Mucosa of gallbladder (tissue), 1 donor: ENCODE data around the gene GFPT2. TPM values are rescaled to one million over a fixed set of nuclear protein-coding genes. Genes with fewer than 3 reads are reported as not detected.

Experiments used
- DNase-seq: peaks from one replicate; pipeline ENCODE4 v3.0.0-alpha.2; 2020; ENCODE audit warnings: low spot score
- total RNA-seq: library from RNA; stranded (reverse); gene quantifications from one replicate; pipeline ENCODE4 v1.2.1, GENCODE V29; 2021
- donor health status: DM: no; HTN: no; CAD: no.

GFPT2 gene
- total RNA-seq, 1 donor from 2014 or later = 9.4 TPM

DNA sequence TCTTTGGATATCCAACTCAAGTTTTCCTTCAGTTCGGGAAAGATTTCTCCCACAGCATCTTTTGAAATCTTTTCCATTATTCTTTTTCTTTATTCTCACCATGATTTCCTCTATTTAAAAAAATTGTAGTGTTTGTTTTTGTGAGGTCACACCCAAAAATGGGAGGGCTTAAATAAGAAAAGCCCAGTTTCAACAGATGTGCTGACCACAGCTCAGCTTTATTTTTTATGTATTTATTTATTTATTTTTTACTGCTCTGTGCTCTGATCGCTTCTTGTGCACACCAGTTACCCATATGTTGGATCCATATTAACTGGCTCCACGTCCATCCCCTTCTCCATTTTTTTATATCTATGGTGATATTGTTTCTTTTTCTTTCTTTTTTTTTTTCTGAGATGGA is 20.3 kb downstream of the GFPT2 start:
- DNase-seq = no peak

DNA sequence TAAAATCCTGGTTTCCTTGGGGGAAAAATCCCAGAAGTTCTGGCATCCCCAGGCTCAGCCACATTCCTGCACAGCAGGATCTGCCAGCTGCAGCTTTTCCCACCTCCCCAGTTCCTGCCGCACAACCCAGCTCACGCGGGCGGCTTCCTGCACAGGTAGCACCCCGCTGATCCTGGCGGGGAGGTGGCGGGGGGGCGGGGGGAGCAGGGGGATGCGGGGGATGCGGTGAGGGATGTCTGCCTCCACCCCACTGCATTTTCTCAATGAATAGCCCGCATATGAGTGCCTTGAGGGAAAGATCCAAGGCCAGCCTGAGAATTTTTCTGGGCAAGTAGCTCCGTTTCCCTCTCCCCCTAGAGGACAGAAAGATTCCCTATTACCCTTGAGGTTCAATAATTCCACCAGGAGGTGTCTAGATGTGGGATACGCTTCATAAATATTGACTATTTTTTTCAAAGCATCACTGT is 21.1 kb downstream of the GFPT2 start:
- DNase-seq = no peak

DNA sequence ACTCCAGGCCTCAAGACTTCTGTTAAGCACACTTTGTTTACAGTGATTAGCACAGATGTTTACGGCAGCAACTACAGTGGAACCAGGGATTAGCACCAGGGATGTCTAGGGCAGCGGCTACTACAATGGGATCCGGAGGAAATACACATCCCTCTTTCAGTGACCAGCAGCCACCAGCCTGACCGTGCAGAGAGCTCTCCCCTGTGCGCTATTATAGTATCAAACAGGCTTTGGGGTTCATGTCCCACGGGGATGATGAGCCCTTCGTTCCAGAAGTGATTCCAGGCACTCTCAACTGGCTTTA is 21.5 kb downstream of the GFPT2 start:
- DNase-seq = no peak

- peak; percentile 32 for DNase-seq
Observed at GRCh38 chr5:180330810-180331646, 22.1 kb downstream of the GFPT2 start.

- no peak for DNase-seq
Observed at GRCh38 chr5:180330270-180330648, 22.9 kb downstream of the GFPT2 start.

DNA sequence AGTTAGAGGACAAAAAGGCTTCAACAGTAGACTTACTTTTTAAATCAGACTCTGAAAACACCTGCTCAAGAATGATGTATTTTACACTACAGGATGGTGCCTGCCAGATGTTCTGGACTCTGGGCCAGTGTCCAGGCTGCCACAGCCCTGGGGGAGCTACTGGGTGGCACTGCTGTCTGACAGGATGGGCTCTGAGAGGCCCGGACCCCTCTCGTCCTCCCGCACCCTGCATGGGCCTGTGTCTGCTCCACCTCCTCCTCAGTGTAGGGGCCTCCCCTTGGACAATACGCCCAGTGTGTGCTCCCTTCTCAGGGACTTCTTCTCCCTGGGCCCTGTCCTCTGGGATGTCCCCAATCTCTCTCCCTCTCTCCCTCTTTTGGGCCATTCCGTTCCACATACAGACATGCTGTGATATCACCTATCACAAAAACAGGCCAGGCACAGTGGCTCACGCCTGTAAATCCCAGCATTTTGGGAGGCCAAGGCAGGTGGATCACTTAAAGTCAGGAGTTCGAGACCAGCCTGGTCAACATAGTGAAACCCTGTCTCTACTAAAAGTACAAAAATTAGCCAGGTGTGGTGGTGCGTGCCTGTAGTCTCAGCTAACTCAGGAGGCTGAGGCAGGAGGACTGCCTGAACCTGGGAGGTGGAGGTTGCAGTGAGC is 23.4 kb downstream of the GFPT2 start:
- no peak for DNase-seq

- no peak for DNase-seq
Observed at GRCh38 chr5:180329138-180329435, 24.0 kb downstream of the GFPT2 start.

GRCh38 chr5:180328296-180329137 is 24.6 kb downstream of the GFPT2 start:
- peak; percentile 75 for DNase-seq

DNA sequence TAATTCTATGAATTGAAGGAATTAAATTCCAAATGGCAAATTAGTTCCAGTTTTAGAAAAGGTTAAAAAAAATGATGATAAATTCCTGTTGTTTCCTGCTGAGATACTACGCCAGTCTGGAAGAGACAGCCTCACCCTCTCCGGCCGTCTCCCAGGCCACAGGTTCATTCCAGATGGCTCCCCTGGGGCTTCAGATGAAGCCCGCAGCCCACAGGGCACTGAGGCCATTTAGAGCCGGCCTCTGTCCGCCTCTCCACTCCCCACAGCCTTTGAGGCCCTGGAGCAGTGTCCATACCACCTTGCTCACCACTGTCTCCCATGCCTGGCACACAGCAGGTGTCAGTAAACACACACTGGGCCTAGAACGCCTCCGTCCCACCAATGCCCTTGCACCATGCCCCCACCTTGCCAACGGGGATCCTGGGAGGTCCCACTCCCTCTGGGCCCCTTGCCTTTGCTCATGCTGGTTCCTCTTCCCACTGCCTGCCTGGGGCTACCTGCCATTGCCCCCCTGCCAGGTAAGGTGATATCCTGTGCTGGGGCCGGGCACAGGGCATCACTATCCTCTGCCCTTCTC is 26.1 kb downstream of the GFPT2 start:
- no peak for DNase-seq

- DNase-seq = no peak
Observed at GRCh38 chr5:180324601-180324950, 28.6 kb downstream of the GFPT2 start.

GRCh38 chr5:180323941-180324600 is 29.1 kb downstream of the GFPT2 start:
- no peak for DNase-seq

DNA sequence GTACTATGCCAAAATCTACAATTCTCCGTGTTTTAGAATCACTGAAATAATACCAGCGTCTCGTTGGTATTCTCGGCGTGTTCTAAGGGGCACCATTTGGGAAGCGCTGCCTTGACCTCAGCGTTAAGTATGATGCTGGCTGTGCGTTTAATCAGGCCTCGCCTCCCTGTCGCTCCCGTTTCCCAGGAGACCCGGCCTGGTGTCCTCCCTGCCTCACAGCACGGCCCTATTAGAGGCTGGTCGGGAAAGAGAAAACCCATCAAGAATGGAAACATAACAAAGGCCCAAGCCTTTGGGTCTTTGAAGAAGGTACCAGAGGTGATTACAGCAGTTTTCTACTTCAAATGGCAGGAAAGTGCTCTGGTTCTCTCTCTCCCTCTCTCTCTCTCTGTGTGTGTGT is 30.0 kb downstream of the GFPT2 start:
- no peak for DNase-seq

DNA sequence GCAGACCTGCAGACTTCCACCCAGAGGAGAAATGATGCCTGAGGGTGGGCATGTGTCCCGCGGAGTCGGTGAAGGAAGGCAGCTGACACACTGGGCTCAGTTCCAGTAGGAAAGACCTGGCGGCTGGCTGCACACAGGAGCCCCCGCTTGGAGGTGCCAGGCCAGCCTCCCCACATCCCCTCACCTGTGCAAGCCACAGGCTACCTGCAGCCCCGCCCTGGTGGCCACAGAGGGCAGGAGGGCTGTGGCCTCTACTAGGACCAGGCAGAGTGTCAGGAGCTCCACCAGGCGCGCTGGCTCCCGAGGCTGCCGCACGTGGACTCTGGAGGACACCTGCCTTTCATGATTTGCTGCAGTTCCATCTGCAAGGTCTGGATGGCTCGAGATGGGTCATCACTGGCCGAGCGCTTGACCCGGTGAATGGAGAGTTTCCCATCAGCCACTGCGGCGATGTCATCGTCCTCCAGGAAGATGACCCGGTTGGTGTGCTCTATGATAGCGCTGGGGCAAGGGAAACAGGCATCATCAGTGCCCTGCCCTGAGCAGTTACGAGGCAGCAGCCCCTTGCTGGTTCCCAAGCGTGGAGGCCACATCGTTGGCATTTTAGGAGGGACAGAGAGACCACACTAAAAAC is 34.6 kb downstream of the GFPT2 start:
- no peak for DNase-seq

DNA sequence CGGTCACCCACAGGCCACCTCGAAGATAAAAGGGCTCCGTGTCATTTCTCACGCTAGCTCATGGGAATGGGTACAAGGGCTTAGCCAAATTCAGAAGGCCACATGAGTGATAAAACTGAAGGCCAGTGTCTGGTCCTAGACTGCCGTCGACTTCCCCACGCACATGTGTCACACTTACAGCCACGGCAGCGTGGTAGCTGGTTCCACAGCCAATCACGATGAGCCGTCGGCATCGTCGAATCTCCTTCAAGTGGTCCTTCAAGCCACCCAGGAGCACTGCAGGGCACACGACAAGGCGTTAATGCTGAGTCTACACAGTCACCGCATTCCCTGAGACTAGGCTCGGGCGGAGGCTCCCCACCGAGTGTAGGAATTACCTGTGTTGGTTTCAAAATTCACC is 36.5 kb downstream of the GFPT2 start:
- no peak for DNase-seq

DNA sequence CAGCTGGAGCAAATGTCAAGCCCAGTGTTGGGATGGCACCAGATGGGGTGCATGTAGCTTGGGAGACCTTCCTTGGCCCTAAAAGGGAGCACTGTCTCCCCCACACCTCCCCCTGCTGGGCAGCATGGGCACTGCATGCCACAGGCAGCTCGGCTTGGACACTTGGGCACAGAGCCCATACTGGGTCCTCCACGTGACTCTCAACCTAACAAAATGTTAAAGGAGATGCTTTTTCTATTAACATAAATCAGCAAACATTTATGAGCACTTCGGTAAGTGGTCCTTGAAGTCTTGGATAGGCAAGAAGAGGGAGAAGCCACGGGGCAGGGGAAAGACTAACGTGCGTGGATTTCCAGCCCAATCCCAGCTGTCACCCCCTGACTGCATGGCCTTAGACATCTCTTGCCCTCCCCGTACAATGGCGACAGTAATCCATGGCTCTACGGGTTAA is 37.3 kb downstream of the GFPT2 start:
- DNase-seq = peak; percentile 58

- DNase-seq = peak; percentile 87
Observed at GRCh38 chr5:180313677-180314505, 39.2 kb downstream of the GFPT2 start.

GRCh38 chr5:180311216-180311615 is 41.9 kb downstream of the GFPT2 start:
- DNase-seq = no peak

DNA sequence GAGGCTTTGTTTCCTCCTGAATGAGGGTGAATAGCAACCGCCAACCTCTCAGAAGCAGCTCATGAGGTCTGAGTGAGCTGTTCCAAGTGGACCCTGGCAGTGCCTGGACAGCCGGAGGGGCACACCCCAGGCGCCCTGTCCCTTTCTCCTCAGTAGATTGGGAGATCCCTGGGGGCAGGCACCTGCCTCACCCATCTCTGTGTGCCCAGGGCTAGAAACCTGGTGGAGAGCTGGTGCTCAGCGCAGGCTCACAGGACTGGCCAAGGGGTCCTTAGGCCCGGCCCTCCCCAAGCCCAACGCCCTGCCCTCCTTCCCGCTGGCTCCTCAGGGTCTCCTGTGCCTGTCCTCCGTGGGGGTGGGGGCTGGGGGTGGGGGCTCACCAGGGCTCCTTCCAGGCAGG is 46.3 kb downstream of the GFPT2 start:
- no peak for DNase-seq

GRCh38 chr5:180305481-180305880 is 47.7 kb downstream of the GFPT2 start:
- DNase-seq = no peak
